Fibroblast of skin of left quadriceps (primary cell): ENCODE measurements around the gene ZBED1.
"Not testable (repeated sequence)": the region's sequence is repeated elsewhere in the genome, so short reads cannot be mapped to it uniquely, and the experiment has no call there.

Experiments used
- DNase-seq, 2 experiments: peaks; one replicate each; pipeline ENCODE4 v3.0.0-alpha.2; 2013; ENCODE audit warnings: low read depth in 2 of 2

ZBED1 gene

DNA sequence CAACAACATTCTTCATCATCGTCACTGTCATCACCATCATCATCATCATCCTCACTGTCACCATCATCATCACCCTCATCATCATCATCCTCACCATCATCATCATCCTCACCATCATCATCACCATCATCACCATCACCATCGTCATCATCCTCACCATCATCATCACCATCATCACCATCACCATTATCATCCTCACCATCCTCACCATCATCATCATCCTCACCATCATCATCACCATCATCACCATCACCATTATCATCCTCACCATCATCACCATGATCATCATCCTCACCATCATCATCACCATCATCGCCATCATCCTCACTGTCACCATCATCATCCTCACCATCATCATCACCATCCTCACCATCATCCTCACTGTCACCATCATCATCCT, 18.9 kb upstream of the ZBED1 start:
- DNase-seq, result not testable (repeated sequence)

DNA sequence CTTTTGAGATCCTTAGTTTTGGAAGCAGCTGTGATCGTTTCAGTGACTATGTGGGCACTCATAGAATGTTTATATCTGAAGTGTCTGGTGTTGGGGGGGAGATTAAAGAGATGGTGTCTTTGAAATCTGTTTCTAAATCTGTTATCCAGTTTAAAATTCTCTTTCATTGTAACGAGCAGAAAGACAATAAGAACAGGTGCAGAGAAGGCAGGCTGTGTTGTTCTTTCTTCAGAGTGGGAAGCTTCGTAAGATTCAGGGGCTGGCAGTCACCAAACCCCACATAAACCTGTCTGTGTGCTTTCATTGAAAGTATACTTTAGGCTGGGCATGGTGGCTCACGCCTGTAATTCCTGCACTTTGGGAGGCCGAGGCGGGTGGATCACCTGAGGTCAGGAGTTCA, 16.3 kb upstream of the ZBED1 start:
- DNase-seq, result no peak

DNA sequence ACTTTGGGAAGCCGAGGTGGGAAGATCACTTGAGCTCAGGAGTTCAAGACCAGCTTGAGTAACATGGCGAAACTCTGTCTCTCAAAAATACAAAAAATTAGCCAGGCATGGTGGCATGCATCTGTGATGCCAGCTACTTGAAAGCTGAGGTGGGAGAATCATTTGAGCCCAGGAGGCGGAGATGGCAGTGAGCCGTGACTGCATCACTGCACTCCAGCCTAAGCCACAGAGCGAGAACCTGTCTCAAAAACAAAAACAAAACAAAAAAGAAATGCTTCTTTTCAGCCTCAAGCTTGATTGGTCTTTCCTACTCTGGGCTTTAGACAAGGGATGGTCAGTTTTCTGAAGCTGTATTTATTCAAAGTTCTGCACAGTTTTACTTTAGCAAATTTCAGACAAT, 15.8 kb upstream of the ZBED1 start:
- DNase-seq, result no peak

DNA sequence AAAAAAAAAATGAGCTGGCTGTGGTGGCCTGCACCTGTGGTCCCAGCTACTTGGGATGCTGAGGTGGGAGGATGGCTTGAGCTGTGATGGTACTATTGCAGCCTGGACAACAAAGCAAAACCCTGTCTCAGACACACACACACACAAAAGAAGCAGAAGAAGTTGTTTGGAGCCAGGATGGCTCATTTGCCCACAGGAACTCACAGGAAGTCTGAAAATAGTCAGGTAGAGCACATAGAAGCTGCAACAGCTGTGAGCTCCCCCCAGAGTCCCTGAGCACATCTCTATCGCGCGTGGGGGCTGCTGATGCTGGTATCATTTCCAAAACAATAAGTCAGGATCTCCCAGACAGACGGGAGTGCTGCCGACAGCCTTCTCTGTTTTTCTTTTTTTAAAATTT, 13.4 kb upstream of the ZBED1 start:
- no peak for DNase-seq

DNA sequence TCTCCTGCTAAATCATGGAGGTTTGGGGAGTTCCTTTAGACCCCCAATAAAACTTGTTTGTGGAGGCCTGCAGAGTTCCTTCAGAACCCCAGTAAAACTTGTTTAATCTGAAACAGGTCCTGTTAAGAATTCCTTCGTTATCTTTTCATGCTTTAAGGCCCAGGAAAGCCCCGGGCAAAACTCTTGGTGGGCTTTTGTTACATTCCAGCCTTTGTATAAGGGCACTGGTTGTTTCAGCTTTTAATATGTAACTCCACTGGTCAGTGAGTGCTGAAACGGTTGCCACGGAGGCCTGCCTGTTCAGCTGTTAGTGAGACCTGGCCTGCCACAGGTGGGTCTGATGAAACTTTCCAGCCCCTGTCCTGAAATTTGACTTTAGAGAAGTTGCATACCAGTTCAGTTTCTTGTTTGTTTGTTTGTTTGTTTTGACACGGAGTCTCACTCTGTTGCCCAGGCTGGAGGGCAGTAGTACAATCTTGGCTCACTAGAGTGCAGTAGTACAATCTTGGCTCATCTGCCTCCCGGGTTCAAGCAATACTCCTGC, 12.4 kb upstream of the ZBED1 start:
- DNase-seq, result no peak

DNA sequence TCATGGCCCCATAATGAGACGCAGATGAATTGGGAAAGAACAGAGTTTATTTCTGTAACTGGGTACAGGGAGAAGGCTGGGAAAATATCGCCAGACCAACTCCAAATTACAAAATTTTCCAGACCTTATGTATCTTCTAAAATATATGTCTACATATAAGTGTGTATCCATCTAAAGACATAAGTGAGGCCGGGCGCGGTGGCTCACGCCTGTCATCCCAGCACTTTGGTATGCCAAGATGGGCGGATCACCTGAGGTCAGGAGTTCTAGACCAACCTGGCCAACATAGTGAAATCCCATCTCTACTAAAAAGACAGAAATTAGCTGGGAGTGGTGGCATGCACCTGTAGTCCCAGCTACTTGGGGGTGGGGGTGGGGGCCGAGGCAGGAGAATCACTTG, 11.7 kb upstream of the ZBED1 start:
- no peak for DNase-seq

DNA sequence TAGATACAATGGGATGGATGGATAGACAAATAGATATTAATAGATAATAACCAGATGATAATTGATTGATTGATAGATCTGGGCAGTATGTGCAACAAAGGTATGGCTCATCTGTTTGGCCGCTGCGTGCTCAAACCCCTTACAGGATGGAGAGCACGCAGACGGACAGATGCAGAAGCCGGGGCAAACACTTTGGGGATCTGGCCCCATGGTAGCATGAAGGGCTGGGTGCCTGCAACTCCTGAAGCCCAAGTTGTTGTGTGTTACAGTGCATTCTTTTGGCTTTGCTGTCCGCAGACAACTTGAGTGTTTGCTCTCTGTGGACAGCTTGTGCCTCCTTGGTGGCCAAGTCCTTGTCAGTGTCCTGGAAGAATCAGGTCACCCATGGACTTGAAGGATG, 10.6 kb upstream of the ZBED1 start:
- DNase-seq, result no peak

DNA sequence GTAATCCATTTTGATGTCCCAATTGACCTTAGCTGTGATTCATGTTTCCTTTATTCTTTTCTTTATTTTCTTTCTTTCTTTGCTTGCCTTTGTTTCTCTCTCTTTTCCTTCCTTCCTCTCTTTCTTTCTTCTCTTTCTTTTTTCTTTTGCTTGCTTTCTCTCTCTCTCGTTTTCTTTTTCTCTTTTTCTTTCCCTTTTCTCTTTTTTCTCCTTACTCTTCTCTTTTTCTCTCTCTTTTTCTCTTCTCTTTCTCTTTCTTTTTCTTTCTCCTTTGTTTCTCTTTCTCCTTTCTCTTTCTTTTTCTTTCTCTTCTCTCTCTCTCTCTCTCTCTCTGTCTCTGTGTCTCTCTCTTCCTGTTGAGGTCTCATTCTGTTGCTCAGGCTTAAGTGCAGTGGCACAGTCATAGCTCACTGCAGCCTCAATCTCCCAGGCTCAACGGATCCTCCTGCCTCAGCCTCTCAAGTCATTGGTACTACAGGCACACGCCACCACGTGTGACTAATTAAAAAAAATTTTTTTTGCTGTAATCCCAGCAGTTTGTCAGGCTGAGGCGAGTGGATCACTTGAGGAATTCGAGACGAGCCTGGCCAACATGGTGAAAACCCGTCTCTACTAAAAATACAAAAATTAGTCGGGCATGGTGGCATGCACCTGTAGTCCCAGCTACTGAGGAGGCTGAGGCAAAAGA, 8.0 kb upstream of the ZBED1 start:
- DNase-seq, result no peak

DNA sequence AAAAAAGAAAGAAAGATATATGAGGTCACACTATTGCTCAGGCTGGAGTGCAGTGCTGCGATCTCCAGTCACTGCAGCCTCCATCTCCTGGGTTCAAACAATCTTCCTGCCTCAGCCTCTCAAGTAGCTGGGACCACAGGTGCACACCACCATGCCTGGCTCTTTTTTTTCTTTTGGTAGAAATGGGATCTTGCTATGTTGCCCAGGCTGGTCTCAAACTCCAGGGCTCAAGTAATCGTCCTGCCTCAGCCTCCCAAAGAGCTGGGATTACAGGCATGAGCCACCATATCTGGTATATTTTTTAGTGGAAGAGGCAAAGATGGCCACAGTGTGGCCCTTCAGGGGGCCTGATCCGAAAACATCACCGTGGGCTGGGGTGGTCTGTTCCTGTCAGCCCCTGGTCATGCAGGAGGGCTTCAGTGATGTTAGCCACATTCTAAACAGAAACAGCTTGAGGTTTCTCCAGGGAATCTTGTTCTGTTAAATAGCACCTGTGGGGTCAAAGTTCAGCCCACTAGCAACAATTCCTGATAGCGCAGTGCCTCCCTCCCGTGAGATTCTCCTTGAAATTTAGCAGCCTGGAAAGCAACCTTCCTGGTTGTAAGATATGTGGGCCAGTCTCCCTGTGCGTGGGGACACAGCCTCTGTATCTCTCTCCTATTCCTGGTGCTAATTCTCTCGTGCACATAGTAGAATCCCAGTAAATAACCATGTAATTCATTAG, 7.3 kb upstream of the ZBED1 start:
- DNase-seq, result no peak

DNA sequence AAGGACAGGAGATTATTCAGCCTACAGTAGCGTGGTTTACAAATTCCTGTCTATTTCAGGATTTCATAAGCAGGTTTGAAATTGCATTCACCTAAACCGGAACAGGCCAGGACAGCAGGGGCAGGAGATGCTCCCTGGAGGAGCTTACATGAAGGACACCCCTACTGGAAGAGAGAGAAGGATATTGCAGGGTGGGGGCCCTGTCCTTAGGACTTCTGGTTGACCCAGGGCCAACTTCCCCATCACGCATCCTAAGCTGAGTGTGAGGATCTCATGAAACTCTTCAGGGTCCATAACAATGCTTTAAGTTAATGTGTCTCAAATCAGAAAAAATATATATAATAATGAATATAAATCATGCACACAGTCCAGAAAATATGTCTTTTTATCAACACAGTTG, 6.4 kb upstream of the ZBED1 start:
- no peak for DNase-seq

DNA sequence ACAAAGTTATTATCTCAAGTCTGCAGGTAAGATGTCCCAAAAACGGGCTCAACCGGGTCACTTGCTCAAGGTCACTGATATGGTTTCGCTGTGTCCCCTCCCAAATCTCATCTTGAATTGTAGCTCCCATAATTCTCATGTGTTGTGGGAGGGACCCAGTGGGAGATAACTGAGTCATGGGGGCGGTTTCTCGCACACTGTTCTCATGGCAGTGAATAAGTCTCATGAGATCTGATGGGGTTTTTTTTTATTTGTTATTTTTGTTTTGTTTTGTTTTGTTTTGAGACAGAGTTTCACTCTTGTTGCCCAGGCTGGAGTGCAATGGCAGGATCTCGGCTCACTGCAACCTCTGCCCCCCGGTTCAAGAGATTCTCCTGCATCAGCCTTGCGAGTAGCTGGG, 4.6 kb upstream of the ZBED1 start:
- not testable (repeated sequence) for DNase-seq

DNA sequence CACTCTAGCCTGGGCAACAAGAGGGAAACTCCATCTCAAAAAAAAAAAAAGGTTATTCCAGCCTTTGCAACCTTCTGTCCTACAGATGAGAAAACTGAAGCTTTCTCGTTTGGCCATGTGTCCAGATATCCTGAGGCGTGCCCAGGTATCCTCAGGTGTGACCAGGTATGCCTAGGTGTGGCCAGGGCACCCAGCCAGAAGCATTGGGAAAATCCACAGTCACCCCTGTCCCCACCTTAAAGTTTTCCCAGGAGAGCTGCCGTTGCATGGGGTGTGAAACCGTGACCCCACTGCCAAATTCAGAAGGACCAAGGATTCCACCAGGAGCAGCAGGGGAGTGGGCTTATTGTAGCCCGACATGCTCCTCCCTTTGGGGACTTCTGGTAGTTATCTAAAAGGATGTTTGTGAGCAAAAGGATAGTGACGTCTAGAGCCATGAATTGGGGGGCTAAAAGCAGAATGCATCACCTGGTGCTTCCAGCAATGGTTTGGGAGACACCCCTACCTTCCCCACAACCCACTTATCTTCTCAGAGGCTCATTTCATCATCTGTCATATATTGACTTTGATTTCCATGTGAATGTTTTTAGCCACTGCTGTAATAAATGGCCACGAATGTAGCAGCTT, 4.0 kb upstream of the ZBED1 start:
- DNase-seq, result no peak

DNA sequence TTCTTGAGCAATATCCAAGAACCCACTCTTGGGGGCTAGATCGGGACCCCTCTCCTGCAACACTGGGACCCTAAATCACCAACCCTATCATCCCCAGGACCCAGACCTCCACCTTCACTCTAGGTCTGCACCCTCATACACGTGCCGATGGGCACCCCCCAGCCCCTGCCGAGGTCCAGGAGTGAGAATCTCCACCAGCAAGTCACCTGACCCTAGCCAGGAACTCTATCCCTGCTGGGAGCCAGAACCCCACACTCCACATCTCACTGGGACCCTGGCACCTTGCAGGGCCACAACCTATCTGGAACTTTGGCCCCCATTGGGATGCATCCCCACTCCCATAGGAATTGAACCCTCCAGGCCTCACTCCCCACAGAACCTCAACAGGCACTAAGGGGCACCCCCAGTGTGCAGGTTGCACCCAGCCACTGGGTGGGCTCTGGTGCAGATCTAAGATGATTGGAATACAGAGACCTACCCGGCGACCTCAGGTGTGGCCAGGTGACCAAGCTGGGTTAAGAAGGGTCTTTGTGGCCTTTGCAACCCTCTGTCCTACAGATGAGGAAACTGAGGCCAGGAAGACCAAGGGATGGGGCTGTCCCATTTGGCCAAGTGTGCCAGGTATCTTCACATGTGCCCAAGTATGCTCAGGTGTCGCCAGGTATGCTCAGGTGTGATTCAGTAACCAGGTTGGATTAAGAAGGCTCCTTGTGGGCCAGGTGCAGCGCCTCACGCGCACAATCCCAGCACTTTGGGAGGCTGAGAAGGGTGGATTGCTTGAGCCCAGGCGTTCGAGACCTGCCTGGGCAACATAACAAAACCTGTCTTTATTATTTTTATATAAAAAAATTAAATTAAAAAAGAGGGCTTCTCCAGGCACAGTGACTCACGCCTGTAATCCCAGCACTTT, 3.1 kb upstream of the ZBED1 start:
- no peak for DNase-seq

DNA sequence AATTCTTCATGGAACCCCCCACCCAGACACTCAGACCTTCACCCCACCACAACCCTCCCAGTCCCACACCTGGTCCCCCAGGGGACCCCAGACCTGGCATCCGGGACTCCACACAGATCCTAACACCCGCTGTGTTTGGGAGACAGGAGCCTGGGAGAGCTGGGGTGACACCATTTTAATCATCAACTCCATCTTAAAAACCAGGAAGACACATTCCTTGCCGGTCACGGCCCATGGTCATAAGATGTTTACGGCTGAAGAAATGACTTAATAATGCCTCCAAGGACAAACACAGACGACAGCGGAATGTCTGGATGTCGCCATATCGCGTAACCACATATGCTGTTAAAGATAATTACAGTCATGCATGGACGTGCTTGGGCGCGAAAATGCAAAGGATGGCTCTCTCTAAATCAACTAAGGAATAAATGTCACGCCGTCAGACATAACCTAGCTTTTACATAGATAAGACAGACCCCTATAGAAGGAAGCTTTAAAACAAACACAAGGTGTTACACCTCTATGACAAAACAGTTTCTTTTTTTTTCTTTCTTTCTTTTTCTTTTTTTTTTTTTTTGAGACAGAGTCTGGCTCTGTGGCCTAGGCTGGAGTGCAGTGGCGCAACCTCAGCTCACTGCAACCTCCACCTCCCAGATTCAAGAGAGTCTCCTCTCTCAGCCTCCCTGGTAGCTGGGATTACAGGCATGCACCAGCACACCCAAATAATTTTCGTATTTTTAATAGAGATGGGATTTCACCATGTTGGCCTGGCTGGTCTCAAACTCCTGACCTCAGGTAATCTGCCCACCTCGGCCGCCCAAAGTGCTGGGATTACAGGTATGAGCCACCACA, 2.1 kb upstream of the ZBED1 start:
- DNase-seq, result no peak

DNA sequence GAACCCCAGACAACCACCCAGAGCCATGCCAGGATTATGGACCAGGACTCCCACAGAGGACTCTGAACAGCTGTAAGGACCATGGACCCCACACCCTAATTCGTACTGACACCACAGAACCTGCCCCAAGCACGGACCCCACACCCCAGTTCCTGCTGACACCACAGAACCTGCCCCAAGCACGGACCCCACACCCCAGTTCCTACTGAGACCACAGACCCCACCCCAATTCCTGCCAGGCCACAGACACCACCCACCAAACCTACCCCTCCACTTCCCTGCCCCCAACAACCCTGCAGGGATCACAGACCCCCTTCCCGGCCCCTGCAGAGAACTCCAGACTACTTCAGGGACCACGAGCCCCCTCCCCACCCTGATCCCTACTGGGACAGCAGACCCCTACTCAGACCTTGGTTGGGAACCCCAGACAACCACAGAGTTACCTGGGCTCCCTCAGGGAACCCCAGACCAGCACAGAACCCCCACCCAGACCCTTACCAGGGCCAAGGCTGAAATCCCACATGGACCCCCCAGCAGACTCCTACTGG, 1.4 kb upstream of the ZBED1 start:
- DNase-seq, result no peak

DNA sequence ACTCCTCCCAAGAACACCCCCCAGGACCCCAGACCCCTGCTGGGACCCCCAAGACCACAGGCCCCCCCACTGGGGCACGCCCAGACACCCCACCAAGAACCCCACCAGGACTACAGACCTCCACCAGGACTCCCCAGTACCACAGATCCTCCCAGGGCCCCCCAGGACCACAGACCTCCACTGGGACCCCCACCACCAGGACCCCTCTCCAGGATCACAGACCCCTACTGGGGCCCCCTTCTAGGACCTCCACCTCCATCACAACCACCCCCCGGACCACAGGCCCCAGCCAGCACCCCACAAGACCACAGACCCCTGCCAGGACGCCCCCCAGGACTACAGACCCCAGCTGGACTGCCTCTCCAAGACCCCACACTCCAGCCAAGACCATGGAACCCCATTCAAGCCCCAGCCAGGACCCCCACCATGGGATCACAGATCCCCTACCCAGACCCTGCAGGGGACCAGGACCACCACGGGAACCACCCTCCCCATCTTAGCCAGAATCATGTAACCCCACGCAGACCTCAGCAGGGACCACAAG, 855 bp upstream of the ZBED1 start:
- no peak for DNase-seq

DNA sequence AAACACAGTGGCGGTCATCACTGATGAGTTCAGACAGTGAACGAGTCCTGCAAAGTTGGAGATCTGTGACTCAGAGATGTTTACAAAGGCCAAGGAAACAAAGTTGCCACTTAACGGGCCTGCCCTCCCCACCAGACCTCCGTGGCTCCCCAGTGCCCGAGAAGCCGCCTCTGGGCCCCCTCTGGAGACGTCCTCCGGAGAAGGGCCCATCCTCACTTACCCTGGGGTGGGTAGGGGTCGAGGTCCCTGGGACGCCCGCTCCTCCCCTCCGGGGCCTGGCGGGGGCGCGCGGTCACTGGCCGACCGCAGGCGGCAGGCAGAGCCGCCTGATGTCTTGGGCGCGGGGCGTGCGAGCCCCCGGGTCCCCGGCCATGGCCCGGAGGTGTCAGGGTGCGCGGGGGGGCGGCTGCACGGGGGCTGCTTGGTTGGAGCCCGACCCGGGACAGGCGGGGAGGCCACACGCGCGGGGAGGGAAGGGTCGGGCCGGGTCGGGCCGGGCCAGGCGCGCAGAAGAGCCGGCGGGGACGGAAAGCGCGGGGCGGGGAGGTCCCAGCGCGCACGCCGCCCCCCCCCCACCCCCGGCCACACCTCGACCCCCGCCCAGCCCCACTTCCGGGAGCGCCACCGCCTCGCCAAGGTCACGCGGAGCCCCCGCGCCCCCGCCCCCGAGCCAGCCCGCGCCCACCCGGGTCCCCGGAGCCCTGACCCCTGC, 529 bp downstream of the ZBED1 start:
- DNase-seq, result no peak

DNA sequence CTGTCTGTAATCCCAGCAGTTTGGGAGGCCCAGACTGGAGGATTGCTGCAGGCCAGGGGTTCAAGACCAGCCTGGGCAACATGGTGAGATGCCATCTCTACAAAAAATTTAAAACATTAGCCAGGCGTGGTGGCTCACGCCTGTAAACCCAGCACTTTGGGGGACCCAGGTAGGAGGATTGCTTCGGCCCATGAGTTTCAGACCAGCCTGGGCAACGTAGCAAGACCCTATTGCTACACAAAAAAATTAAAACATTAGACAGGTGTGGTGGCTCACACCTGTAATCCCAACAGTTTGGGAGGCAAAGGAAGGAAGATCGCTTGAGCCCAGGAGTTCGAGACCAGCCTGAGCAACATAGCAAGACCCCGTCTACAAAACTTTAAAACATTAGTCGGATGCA, 1.3 kb downstream of the ZBED1 start:
- DNase-seq, result no peak

DNA sequence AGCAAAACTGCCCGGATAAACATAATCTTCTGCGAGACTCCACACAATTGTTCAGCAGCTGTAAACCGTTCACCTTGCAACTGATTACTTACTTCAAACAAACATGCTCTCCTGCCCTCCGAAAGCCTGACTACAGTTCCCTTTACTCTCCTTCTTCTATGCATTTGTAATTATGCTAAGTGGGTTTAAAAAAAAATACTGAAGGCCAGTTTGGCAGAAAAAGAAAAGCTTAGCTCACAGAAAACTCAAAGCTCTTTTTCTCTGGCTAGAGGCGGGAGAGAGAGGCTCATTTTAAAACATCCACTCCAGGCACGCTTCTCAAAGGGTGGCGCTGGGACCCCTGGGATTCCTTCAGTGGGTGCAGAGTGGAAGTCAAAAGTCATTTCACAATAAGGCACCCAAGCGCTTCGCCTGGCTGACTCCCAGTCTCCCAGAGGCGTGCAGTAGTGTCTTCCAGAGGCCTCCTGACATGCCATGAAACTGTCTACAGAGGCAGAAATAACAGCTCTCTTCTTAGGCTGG, 1.9 kb downstream of the ZBED1 start:
- no peak for DNase-seq
